ENCODE measurements around the gene CNTN4. TPM values are rescaled to one million over a fixed set of nuclear protein-coding genes. Genes with fewer than 3 reads are reported as not detected.

The CNTN4 gene
- total RNA-seq, 1 experiment from 2014 or later: 2.9 TPM

DNA sequence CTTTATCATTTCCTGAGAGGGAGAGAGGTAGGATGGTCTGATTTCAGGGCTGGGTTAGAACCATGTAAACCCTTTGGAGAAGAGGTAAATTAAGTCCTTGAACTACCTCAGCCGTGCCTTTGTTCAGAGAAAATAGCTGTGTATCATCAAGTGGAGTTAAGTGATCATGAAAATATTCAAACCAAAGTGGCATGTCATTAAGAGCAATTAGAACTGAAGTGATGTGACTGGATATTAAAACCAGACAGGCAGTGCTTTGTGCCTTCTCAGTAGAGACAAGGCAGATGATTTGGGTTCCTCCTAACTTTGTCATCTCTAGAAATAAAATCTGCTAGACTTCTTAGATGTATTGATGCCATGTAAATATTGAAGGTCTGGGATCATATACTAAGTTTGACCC, 840.0 kb downstream of the CNTN4 start:
- Mint-ChIP-seq H3K9me3 (ENCODE audit: low read depth, unreplicated experiment) (peaks cover 14% of the 10 kb centered on the region), H3K4me3 (ENCODE audit: low read depth, unreplicated experiment) (no peak overlapping the region), H3K27me3 (ENCODE audit: unreplicated experiment) (peaks cover 10% of the 10 kb centered on the region), H3K36me3 (ENCODE audit: insufficient read depth, unreplicated experiment) (no peaks in the 10 kb centered on the region), H3K4me1 (ENCODE audit: low read depth, unreplicated experiment) (no peaks in the 10 kb centered on the region), H3K27ac (ENCODE audit: unreplicated experiment) (no peak overlapping the region)
- DNase-seq: no peak
- CTCF ChIA-PET: no interaction called here
- no TSS peak for BruUV-seq (replicated peaks)
- intact Hi-C loops (cut with micrococcal nuclease; ENCODE audit: unreplicated experiment): no loop called here
- TF ChIP-seq, protein P1, sequence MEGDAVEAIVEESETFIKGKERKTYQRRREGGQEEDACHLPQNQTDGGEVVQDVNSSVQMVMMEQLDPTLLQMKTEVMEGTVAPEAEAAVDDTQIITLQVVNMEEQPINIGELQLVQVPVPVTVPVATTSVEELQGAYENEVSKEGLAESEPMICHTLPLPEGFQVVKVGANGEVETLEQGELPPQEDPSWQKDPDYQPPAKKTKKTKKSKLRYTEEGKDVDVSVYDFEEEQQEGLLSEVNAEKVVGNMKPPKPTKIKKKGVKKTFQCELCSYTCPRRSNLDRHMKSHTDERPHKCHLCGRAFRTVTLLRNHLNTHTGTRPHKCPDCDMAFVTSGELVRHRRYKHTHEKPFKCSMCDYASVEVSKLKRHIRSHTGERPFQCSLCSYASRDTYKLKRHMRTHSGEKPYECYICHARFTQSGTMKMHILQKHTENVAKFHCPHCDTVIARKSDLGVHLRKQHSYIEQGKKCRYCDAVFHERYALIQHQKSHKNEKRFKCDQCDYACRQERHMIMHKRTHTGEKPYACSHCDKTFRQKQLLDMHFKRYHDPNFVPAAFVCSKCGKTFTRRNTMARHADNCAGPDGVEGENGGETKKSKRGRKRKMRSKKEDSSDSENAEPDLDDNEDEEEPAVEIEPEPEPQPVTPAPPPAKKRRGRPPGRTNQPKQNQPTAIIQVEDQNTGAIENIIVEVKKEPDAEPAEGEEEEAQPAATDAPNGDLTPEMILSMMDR (IDR thresholded peaks at IDR 0.05; ENCODE audit: unreplicated experiment): no peak

DNA sequence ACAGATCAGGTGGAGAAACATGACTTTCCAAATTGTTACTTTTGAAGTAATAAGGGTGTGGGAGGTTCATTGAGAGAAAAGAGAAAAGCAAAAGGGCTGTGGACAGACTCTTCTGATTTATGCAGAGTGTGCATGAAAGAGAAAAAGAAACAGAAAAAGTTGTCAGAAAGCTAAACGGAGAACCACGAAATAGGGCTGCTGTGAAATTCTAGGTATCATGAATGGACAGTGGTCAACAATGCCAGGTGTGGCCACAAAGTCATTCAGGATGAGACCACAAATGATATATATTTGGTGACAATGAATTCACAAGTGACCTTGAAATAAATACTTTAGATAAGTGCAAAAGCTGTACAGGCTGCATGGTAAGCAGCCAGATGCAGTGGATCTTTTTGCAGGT, 841.4 kb downstream of the CNTN4 start:
- Mint-ChIP-seq H3K4me3 (ENCODE audit: low read depth, unreplicated experiment) (no peak overlapping the region), H3K4me1 (ENCODE audit: low read depth, unreplicated experiment) (no peaks in the 10 kb centered on the region), H3K9me3 (ENCODE audit: low read depth, unreplicated experiment) (peaks cover 14% of the 10 kb centered on the region), H3K27me3 (ENCODE audit: unreplicated experiment) (peaks cover 10% of the 10 kb centered on the region), H3K27ac (ENCODE audit: unreplicated experiment) (no peak overlapping the region), H3K36me3 (ENCODE audit: insufficient read depth, unreplicated experiment) (no peaks in the 10 kb centered on the region)
- intact Hi-C loops (cut with micrococcal nuclease; ENCODE audit: unreplicated experiment): no loop called here
- CTCF ChIA-PET: no interaction called here
- TF ChIP-seq, protein P1 (IDR thresholded peaks at IDR 0.05; ENCODE audit: unreplicated experiment): no peak
- no peak for DNase-seq
- BruUV-seq (replicated peaks): no TSS peak

DNA sequence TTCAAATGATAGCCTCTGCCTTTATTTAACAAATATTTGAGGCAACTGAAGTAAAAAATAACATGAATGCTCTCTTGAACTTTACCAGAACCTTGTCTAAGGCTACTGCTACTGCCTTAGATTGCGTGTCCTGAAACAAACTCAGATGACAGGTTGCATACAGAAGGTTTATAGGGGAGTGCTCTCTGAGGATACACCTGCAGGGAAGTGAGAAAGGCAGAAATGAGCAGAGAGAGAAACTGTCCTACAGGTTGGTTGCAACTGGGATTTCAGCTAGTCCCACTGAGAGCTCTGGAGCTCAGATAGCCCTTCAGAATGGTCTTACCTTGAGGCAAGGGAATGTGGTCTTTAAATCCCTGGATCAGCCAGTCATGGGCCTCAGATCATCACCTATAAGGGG, 846.0 kb downstream of the CNTN4 start:
- H3K27me3 Mint-ChIP-seq (ENCODE audit: unreplicated experiment): peaks cover 10% of the 10 kb centered on the region

DNA sequence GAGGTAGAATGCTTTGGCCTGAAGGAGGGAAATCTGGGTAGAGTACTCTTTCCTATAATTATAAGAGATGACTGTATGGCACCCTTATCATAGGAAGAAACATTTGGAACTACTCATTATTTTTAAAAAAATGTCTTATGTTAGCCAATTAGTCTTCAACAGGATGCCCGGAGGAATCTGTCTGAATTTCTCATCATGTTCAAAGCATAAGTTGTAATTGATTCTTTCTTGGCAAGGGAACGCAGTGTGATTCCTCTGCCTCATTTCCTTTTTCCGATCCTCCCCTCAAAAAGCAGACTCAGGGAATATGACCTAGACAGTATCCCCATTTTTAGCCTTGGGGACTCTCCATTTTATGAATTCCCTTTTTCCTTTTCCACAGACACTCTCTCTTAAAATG, 846.5 kb downstream of the CNTN4 start:
- Mint-ChIP-seq H3K36me3 (ENCODE audit: insufficient read depth, unreplicated experiment) (no peaks in the 10 kb centered on the region), H3K27me3 (ENCODE audit: unreplicated experiment) (peaks cover 10% of the 10 kb centered on the region), H3K27ac (ENCODE audit: unreplicated experiment) (no peak overlapping the region), H3K4me1 (ENCODE audit: low read depth, unreplicated experiment) (no peaks in the 10 kb centered on the region), H3K9me3 (ENCODE audit: low read depth, unreplicated experiment) (peaks cover 12% of the 10 kb centered on the region), H3K4me3 (ENCODE audit: low read depth, unreplicated experiment) (no peak overlapping the region)
- BruUV-seq (replicated peaks): no TSS peak
- DNase-seq: no peak
- TF ChIP-seq, protein P1 (IDR thresholded peaks at IDR 0.05; ENCODE audit: unreplicated experiment): no peak
- CTCF ChIA-PET: no interaction called here
- intact Hi-C loops (cut with micrococcal nuclease; ENCODE audit: unreplicated experiment): no loop called here

More for the DNA sequence above, 846.0 kb downstream of the CNTN4 start:
- Mint-ChIP-seq H3K9me3 (ENCODE audit: low read depth, unreplicated experiment) (peaks cover 12% of the 10 kb centered on the region), H3K4me1 (ENCODE audit: low read depth, unreplicated experiment) (no peaks in the 10 kb centered on the region), H3K36me3 (ENCODE audit: insufficient read depth, unreplicated experiment) (no peaks in the 10 kb centered on the region), H3K27ac (ENCODE audit: unreplicated experiment) (no peak overlapping the region), H3K4me3 (ENCODE audit: low read depth, unreplicated experiment) (no peak overlapping the region)
- CTCF ChIA-PET: no interaction called here
- TF ChIP-seq, protein P1 (IDR thresholded peaks at IDR 0.05; ENCODE audit: unreplicated experiment): no peak
- intact Hi-C loops (cut with micrococcal nuclease; ENCODE audit: unreplicated experiment): no loop called here
- BruUV-seq (replicated peaks): no TSS peak
- no peak for DNase-seq
